Stimulated activated CD8-positive, alpha-beta memory T cell treated with anti-CD3 and anti-CD28 coated beads, Interleukin-7, amount 100 ng/mL, for 4 hours (primary cell): Measurements from ENCODE around the gene FBRS.
"Not testable (repeated sequence)": the region's sequence is repeated elsewhere in the genome, so short reads cannot be mapped to it uniquely, and the experiment has no call there.

ENCODE experiments used
- DNase-seq, 2 donors: peaks; one replicate each; pipeline ENCODE4 v3.0.0-alpha.2; 2020; ENCODE audit warnings: low read depth in 2 of 2

The FBRS gene

GRCh38 chr16:30664616-30665109, 6.4 kb downstream of the FBRS start:
- no peak for DNase-seq

- no peak for DNase-seq
Measured at GRCh38 chr16:30665155-30665829, 7.1 kb downstream of the FBRS start.

DNA sequence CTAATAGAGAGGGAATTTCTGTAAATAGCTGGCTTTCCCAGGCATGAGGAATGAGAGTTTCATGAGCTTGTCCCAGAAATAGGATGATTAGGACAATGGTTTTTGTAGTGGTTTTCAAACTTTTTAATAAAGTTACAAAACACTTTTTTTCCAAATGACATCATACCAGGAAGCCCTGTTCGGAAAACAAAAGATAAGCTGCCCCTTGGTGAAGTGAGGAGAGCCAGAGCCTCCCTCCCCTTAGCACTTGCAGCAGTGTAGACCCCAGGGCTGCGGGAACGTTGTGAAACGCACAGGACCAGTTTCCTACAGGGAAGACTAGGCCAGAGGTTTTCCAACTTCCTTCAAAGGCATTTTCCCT, 7.6 kb downstream of the FBRS start:
- DNase-seq = no peak

GRCh38 chr16:30666681-30667080, 8.4 kb downstream of the FBRS start:
- DNase-seq = no peak

DNA sequence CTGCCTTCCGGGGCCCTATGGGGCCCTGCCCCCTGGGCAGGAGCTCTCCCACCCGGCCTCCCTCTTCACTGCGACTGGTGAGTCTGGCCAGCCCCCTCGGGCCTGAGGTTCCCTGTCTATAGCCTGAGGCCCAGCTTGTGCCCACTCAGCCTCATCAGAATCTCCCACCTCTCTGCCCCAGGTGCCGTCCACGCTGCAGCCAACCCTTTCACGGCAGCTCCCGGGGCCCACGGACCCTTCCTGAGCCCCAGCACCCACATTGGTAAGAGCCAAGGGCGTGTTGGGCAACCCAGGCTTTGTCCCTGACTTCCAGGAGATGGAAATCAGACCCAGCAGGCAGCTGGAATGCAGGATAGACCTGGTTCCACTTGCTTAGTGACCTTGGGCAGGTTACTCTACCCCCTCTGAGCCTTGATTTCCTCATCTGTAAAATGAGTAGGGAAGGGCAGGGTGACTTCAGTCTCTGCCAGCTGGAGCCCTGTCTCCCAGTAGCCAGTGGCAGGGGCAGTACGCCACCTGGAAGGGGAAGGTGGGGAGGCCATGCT, 9.2 kb downstream of the FBRS start:
- no peak for DNase-seq

GRCh38 chr16:30668393-30668792, 10.2 kb downstream of the FBRS start:
- DNase-seq = no peak

GRCh38 chr16:30669026-30669902, 11.0 kb downstream of the FBRS start:
- no peak for DNase-seq

DNA sequence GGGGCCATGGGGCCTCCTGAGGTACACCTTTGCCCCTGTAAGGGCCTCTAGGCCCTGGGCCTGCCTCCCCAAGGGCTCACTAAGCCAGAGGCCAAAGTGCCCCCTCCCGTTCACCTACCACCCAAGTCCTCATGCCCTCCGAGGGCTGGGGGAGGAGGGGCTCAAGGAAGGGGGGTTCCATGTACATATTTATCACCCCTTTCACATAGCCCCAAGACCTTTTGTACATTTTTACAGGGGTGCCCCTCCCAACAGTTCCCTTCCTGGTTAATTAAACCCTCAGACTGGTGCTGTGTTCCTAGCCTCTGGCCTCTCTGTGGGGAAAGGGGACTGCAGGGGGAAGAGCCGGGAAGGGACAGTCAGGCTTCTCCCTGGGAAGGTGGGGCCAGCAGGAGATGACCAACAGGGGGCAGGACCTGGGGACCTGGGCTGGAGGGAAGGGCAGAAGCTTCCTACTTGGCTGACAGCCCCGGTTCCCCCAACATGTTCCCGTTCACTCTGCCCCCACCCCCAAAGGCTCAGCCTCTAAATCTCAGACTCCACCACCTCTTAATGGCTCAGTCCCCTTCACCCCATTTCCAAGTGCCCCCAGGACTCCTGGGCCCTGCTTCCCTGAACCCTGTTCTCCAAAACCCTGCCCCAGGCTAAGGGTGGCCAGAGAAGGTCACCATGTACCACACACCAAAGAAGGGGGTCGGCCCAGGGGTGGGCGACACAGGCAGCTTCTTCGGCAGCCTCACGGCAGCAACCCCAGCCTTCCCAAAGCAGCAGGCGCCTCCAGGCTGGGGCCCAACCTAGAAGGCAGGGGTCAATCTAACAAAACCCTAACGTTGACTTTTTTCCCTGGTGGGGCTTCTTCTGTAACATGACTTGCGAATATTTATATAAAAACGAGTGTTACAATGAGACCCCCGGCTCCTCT, 11.9 kb downstream of the FBRS start:
- DNase-seq = no peak

DNA sequence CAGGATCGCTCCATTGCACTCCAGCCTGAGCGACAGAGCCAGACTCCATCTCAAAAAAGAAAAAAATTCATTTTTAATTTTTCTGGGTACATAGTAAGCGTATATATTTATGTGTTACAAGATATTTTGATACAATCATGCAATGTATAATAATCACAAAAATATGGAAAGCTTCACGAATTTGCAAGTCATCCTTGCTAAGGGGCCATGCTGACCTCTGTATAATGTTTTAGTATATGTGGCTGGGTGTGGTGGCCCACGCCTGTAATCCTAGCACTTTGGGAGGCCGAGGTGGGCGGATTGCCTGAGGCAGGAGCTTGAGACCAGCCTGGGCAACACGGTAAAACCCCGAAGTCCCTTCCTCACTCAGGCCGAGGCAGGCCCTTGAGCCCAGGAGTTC, 16.9 kb downstream of the FBRS start:
- DNase-seq = no peak

GRCh38 chr16:30677931-30678585, 19.8 kb downstream of the FBRS start:
- no peak for DNase-seq

- DNase-seq = no peak
Measured at GRCh38 chr16:30678586-30678970, 20.3 kb downstream of the FBRS start.

DNA sequence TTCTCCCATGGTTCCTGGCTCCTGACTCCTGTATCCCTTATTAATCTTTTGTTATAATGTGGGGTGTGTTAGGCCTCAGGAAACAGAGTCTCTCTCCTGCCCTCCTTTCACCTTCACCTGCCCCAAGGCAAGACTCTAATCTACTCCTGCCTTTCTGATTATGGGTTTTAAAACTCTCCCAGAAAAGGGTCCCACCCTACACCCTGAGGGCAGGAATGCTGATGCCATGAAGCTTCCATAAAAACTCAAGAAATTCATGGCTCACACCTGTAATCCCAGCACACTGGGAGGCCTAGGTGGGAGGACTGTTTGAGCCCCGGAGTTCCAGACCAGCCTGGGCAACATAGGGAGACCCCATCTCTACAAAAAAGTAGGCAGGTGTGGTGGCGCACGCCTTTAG, 22.1 kb downstream of the FBRS start:
- DNase-seq = no peak

DNA sequence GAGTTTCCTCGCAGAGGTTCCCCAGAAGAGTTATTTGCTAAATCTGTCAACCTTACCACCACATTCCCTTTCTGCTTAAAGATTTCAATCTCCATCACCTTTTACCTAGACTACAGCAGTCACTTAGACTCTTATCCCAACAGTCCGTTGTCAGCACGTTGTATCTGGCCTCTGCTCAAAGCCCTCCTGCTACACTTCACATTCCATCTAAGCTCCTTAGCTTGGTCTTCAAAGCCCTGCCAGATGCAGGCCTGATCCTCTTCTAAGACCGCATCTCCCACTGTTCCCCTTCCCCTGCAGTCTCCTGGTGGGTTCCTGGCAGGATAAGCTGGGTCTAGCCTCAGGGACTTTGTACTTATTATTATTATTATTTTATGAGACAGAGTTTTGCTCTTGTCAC, 30.5 kb downstream of the FBRS start:
- no peak for DNase-seq

- DNase-seq = no peak
Measured at GRCh38 chr16:30691907-30692306, 33.7 kb downstream of the FBRS start.

GRCh38 chr16:30692396-30693064, 34.3 kb downstream of the FBRS start:
- DNase-seq = no peak

- no peak for DNase-seq
Measured at GRCh38 chr16:30694926-30695693, 36.9 kb downstream of the FBRS start.

GRCh38 chr16:30696646-30697045, 38.4 kb downstream of the FBRS start:
- not testable (repeated sequence) for DNase-seq

DNA sequence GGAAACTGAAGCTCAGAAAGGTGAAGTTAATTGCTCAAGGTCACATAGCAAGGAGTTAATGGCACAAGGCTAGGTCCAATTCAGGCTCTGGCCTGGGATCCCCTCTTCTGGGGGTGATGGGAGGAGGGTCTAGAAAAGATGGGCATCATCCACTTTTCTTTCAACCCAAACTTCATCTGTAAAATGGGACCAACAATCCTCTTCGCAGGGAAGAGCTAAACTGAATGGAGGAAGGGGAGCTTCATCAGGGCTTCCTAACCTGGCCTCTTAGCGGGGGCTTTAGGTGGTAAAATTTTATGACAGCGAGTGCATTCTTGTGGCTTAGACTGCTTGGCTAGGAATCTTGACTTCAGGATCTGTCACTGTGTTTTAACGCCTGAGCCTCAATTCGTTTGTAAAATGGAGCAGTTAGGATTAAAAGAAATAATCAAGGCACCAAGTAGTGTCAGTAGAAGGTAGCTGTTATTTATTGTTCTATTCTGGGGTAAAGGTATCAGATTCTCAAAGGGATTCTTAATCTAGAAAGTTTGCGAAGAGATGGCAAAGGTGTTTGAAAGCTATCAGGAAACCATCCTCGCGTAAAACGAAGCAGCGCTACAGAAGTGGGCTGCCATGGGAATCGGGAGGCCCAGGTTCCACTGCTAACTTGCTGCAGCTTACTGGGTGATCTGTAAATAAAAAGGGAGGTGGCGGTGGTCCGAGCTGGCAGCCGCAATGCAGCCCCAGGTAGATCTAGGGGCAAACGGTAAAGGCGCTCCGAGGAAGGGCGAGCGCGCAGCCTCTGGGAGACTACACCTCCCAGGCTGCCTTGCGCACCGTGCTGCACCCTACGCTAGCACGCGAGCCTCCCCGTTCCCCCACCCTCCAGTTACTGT, 39.3 kb downstream of the FBRS start:
- no peak for DNase-seq
